LNCAP (cell line): ENCODE results near the gene CCND2.

ENCODE experiments used
- TF ChIP-seq, protein P1 (sequence below): fragments of 450-650 bp; IDR thresholded peaks from 2 replicates; pipeline ENCODE4 v1.5.1; 2017; ENCODE audit warnings: mild to moderate bottlenecking

CCND2 gene

GRCh38 chr12:4320853-4321701 is 47.5 kb downstream of the CCND2 start, which contains the start of gene TIGAR:
TSS of gene TIGAR (plus strand) at chr12:4321213. CDS start at chr12:4321272, 59 bp downstream.
- TF ChIP-seq, protein P1, sequence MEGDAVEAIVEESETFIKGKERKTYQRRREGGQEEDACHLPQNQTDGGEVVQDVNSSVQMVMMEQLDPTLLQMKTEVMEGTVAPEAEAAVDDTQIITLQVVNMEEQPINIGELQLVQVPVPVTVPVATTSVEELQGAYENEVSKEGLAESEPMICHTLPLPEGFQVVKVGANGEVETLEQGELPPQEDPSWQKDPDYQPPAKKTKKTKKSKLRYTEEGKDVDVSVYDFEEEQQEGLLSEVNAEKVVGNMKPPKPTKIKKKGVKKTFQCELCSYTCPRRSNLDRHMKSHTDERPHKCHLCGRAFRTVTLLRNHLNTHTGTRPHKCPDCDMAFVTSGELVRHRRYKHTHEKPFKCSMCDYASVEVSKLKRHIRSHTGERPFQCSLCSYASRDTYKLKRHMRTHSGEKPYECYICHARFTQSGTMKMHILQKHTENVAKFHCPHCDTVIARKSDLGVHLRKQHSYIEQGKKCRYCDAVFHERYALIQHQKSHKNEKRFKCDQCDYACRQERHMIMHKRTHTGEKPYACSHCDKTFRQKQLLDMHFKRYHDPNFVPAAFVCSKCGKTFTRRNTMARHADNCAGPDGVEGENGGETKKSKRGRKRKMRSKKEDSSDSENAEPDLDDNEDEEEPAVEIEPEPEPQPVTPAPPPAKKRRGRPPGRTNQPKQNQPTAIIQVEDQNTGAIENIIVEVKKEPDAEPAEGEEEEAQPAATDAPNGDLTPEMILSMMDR = no peak

DNA sequence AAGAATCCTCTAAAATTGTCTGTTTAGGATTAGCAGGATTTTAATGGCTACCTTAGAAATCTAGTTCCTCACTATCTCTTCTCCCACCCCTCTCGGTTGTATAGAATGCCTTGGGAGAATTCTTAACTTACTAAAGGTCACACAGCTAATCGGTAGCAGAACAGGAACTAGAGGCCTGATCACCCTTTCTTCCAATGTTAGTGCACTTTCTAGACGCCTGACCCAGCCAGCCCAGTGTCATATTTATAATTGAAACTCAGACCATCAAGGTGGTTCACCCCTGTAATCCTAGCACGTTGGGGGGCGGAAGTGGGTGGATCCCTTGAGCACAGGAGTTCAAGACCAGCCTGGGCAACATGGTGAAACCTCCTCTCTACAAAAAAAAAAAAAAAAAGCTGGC is 49.2 kb downstream of the CCND2 start:
- TF ChIP-seq, protein P1 = no peak
